Upper lobe of left lung (tissue), 6 donors: ENCODE results near the gene CEP78. TPM values are rescaled to one million over a fixed set of nuclear protein-coding genes. Genes with fewer than 3 reads are reported as not detected.

Experiments
- ATAC-seq, 2 donors: fragments of 200-7000 bp; cut with Tn5 transposase; one replicate each; pipeline ENCODE4 v1.9.1; 2022; ENCODE audit warnings: mild to moderate bottlenecking in 2 of 2, moderate library complexity in 2 of 2; ENCODE audit not compliant: low FRiP score in 2 of 2
- DNase-seq, 2 donors: peaks; one replicate each; pipeline ENCODE4 v3.0.0-alpha.2; 2019 to 2020
- H3K27ac ChIP-seq, 4 donors: fragments of 200-600 bp; sonication (generic); one replicate each; pipeline ENCODE4 v1.5.1; 2016 to 2019
- H3K27me3 ChIP-seq, 4 donors: fragments of 200-600 bp; sonication (generic); one replicate each; pipeline ENCODE4 v1.5.1; 2017 to 2019
- H3K36me3 ChIP-seq, 4 donors: fragments of 200-600 bp; sonication (generic); one replicate each; pipeline ENCODE4 v1.5.1; 2016 to 2019
- H3K4me1 ChIP-seq, 4 donors: fragments of 200-600 bp; sonication (generic); one replicate each; pipeline ENCODE4 v1.5.1; 2018 to 2019
- H3K4me3 ChIP-seq, 4 donors: fragments of 200-600 bp; sonication (generic); one replicate each; pipeline ENCODE4 v1.5.1; 2017 to 2019; ENCODE audit warnings: mild to moderate bottlenecking in 2 of 4, moderate library complexity in 1 of 4
- H3K9me3 ChIP-seq, 4 donors: fragments of 200-600 bp; sonication (generic); one replicate each; pipeline ENCODE4 v1.5.1; 2018 to 2019
- EP300 ChIP-seq, 4 donors: sonication (generic); formaldehyde crosslinking; IDR thresholded peaks; one replicate each; pipeline ENCODE4 v1.5.1; 2017; ENCODE audit warnings: antibody characterized with exemption in 4 of 4, control low read depth in 2 of 4
- POLR2A ChIP-seq, 4 donors: fragments of 450-650 bp; IDR thresholded peaks; one replicate each; pipeline ENCODE4 v1.5.1; 2016 to 2017; ENCODE audit warnings: antibody characterized with exemption in 4 of 4, mild to moderate bottlenecking in 2 of 4
- POLR2AphosphoS5 ChIP-seq, 2 donors: sonication (generic); formaldehyde crosslinking; IDR thresholded peaks; one replicate each; pipeline ENCODE4 v1.5.1; 2017; ENCODE audit warnings: antibody characterized with exemption in 2 of 2
- WGBS, 2 donors: methylation state at CpG; one replicate each; pipeline ENCODE4 v1.1.5; 2017 to 2018; 5-methylcytosine and 5-hydroxymethylcytosine counted together
- total RNA-seq, 6 donors: library from RNA; depleted of rRNA in 4 of 6; stranded (reverse); fragments of >200 nt in 4 of 6; gene quantifications; one replicate each; pipeline versions ENCODE4 v1.1.0 to v1.2.1, GENCODE V29; 2016 to 2021
- TF ChIP-seq, protein P1 (sequence below), 6 experiments: fragments of 450-650 bp in 4 of 6; fragments of 200-600 bp in 2 of 6; sonication (generic) in 2 of 6; IDR thresholded peaks; one replicate each; pipeline ENCODE4 v1.5.1; 2016 to 2019; ENCODE audit warnings: antibody characterized with exemption in 6 of 6
- donor health status: DM: no; HTN: no; CAD: no; lungs with moderate emphysema.
- donor health status: DM: no; HTN: yes; CAD: no; lungs with severe emphysema.

Gene CEP78
- total RNA-seq, 6 donors from 2014 or later = 7.3 to 26.4 (median 11.9) TPM

DNA sequence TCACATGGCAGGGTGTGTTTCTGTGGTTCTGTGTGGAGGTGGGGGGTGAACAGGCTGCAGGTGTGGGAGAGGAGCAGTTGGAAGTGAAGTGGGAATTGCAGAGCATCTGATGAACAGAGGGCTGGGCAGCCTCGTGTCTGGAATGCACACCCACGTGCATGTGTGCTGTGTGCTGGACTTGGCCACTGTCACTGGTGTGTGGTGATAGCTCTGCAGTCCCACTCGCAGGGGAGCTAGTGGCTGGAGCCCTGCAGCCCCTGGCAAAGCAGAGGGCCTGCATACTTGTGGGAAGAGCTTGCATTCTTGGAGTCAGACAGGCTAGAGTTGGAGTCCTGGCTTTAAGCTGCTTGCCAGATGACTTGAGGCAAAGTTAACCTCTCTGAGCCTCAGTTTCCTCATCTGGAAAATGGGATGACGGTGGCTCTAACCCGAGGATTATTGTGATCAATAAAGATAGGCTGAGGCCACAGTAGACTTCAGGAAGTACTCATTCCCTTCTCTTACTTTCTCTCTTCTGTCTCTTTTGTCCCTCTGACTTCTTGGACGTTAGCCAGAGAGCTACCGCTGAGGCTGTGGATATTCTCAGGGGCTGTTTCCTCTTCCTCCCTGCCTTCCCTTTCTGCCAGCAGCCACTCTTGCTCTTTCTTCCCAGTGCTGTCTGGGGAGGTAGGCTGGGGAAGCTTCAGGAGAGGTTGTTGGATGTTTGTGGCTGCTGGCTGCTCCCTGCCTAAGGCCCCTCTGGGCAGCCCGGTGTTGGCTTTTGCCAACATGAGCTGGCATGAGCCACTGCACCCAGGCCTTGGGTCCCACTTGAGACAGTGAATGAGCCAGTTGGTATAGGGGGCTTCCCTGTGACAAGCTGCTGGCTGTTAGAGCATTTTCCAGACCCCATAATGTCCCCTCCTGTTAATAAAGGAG is 79.3 kb downstream of the CEP78 start:
- no peak for DNase-seq
- no peak for ATAC-seq
- WGBS, 2 donors = 54 to 58% methylated on average over 7 to 8 of the region's 8 CpGs
- Histone ChIP-seq H3K27ac (no peak overlapping the region), H3K9me3 (no peaks in the 10 kb centered on the region), H3K4me3 (no peak overlapping the region), H3K4me1 (no peaks in the 10 kb centered on the region), H3K36me3 (no peaks in the 10 kb centered on the region), H3K27me3 (no peaks in the 10 kb centered on the region)
- TF ChIP-seq POLR2A (IDR thresholded peaks at IDR 0.05) = no peak
- no peak for TF ChIP-seq EP300 (IDR thresholded peaks at IDR 0.05)
- TF ChIP-seq POLR2AphosphoS5 (IDR thresholded peaks at IDR 0.05) = no peak
- TF ChIP-seq, protein P1, sequence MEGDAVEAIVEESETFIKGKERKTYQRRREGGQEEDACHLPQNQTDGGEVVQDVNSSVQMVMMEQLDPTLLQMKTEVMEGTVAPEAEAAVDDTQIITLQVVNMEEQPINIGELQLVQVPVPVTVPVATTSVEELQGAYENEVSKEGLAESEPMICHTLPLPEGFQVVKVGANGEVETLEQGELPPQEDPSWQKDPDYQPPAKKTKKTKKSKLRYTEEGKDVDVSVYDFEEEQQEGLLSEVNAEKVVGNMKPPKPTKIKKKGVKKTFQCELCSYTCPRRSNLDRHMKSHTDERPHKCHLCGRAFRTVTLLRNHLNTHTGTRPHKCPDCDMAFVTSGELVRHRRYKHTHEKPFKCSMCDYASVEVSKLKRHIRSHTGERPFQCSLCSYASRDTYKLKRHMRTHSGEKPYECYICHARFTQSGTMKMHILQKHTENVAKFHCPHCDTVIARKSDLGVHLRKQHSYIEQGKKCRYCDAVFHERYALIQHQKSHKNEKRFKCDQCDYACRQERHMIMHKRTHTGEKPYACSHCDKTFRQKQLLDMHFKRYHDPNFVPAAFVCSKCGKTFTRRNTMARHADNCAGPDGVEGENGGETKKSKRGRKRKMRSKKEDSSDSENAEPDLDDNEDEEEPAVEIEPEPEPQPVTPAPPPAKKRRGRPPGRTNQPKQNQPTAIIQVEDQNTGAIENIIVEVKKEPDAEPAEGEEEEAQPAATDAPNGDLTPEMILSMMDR (IDR thresholded peaks at IDR 0.05) = no peak

DNA sequence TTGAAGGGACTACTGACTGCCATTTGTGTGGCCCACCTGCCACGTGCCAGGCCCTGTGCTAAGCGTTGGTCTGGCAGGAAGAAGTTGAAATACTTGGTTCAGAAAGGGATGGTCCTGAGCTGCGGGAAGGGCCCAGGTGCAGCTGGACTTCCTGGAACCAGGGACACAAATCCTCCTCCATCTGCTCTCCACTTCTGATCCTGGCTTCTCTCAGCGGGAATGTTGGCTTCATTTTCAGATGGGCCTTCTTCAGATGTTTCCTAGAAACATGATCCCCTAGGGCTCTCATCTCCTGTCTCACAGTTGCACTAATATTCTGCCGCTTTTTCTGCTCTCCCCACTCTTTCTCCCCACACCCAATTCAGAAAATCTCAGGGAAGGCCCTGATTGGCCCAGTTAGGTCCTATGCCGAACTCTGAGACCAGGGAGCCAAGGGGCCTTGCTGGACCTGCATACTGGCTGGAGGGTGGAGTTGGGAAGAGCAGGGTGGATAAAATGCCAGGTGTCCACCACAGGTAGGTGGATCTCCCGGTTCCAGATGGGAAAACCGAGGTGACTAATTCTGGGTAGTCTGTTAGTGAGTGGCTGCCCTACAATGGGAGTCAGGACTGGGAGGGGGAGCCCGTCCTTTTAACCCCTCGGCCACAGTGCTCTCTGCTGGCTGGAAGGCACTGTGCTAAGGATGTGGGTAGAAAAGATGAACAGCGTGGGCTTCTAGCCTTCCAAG is 80.5 kb downstream of the CEP78 start:
- DNase-seq = no peak
- no peak overlapping the region for H3K27ac ChIP-seq
- no peaks in the 10 kb centered on the region for H3K4me1 ChIP-seq
- H3K9me3 ChIP-seq = no peaks in the 10 kb centered on the region
- H3K4me3 ChIP-seq = no peak overlapping the region
- ATAC-seq = no peak
- no peaks in the 10 kb centered on the region for H3K36me3 ChIP-seq
- H3K27me3 ChIP-seq = no peaks in the 10 kb centered on the region
- no peak for TF ChIP-seq POLR2AphosphoS5 (IDR thresholded peaks at IDR 0.05)
- TF ChIP-seq, protein P1 (IDR thresholded peaks at IDR 0.05) = no peak
- no peak for TF ChIP-seq EP300 (IDR thresholded peaks at IDR 0.05)
- TF ChIP-seq POLR2A (IDR thresholded peaks at IDR 0.05) = no peak
- WGBS, 2 donors = 96 to 99% methylated on average over 11 of the region's 11 CpGs

DNA sequence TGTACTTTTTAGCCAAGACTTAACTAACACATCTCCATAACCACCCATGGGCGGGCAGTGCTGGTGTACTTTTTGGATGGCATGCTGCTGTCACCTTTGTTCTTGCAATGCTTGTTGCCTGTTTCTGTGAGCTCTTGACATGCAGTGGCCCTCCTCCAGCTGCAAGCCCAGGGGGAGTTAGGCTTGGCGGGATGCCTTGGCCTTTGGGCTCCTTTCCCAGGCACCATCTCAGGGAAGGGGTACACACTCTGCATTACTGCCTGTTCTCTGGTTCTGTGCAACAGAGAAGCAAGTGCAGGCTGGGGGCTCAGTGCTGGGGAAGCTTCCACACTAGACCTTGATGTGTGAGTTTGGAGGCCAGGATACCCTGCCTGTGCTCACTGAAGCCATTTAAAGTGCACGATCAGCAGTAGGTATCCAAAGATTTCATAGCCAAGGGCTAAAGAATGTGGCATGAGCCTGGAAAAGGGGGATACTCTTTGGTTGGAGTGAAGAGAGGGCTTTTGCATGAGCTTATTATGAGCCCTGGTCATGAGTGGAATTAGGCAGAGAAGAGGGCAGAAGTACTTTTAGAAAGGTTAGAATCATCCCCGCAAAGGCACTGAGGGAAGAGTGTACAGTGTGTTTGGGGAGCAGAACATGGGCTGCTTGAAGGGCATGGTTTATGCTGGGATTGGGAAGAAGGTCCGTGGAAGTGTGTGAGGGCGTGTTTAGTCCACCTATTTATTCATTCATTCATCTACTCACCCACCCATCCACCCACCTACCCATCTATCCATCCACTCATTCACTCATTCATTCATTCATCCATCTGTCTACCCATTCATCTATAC is 83.5 kb downstream of the CEP78 start:
- H3K9me3 ChIP-seq = no peaks in the 10 kb centered on the region
- DNase-seq (no peak), ATAC-seq (no peak)
- no peaks in the 10 kb centered on the region for H3K27me3 ChIP-seq
- no peak for TF ChIP-seq EP300 (IDR thresholded peaks at IDR 0.05)
- TF ChIP-seq POLR2A (IDR thresholded peaks at IDR 0.05) = no peak
- TF ChIP-seq, protein P1 (IDR thresholded peaks at IDR 0.05) = no peak
- TF ChIP-seq POLR2AphosphoS5 (IDR thresholded peaks at IDR 0.05) = no peak
- WGBS, 2 donors = 82 to 96% methylated on average over 5 to 6 of the region's 6 CpGs
- H3K36me3 ChIP-seq = no peaks in the 10 kb centered on the region
- no peak overlapping the region for H3K4me3 ChIP-seq
- H3K27ac ChIP-seq = no peak overlapping the region
- H3K4me1 ChIP-seq = no peaks in the 10 kb centered on the region

DNA sequence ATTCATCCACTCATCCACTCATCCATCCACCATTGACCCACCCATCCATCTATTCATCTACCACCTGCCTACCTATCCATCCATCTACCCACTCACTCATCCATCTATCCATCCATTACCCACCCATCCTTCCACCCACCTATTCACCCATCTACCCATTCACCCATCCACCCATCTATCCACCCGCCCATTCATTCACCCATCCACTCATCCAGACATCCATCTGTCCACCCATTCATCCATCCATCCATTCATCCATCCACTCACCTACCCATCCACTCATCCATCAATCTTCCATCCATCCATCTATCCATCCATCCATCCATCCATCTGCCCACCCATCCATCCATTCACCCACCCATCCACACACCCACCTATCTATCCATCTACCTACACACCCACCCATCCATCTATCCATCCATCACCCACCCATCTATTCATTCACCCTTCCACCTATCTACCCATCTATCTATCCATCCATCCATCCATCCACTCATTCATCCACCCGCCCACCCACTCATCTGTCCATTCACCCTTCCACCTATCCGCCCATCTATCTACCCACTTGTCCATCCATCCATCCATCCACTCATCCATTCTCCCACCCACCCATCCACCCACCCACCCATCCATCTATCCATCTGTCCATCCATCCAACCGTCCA is 84.3 kb downstream of the CEP78 start:
- H3K27ac ChIP-seq = no peak overlapping the region
- no peaks in the 10 kb centered on the region for H3K36me3 ChIP-seq
- ATAC-seq = no peak
- no peak overlapping the region for H3K4me3 ChIP-seq
- no peaks in the 10 kb centered on the region for H3K4me1 ChIP-seq
- WGBS, 2 donors = 87 to 90% methylated on average over 4 of the region's 4 CpGs
- H3K27me3 ChIP-seq = no peaks in the 10 kb centered on the region
- no peak for DNase-seq
- no peaks in the 10 kb centered on the region for H3K9me3 ChIP-seq
- TF ChIP-seq, protein P1 (IDR thresholded peaks at IDR 0.05) = no peak
- TF ChIP-seq POLR2AphosphoS5 (IDR thresholded peaks at IDR 0.05) (no peak), EP300 (IDR thresholded peaks at IDR 0.05) (no peak), POLR2A (IDR thresholded peaks at IDR 0.05) (no peak)
